PC-3 (cell line): Measurements from ENCODE around the gene GDA. TPM values are rescaled to one million over a fixed set of nuclear protein-coding genes. Genes with fewer than 3 reads are reported as not detected.
A peak's percentile ranks its signal among the peaks of the same experiment; 100 is the strongest.

Experiments
- ATAC-seq: fragments of 200-7000 bp; cut with Tn5 transposase; 2 replicates; pipeline ENCODE4 v1.9.1; 2020; ENCODE audit warnings: mild to moderate bottlenecking, moderate library complexity
- BruUV-seq: library from RNA; stranded (reverse); fragments of 400-500 nt; replicated peaks from 2 replicates; lab custom pipeline; 2021; lab: Mats Ljungman, UMichigan
- CTCF ChIA-PET: fragments of 300-600 bp; sonication (Branson Sonifier 250); formaldehyde crosslinking; loops from one replicate; lab custom pipeline; 2022; ENCODE audit warnings: antibody characterized with exemption; lab: Charles Lee
- POLR2A ChIA-PET: fragments of 300-600 bp; sonication (Branson Sonifier 250); formaldehyde crosslinking; loops from one replicate; lab custom pipeline; 2022; ENCODE audit warnings: antibody characterized with exemption; ENCODE audit not compliant: unreplicated experiment; lab: Charles Lee
- DNase-seq: peaks from one replicate; pipeline ENCODE4 v3.0.0-alpha.2; 2015
- H2AFZ ChIP-seq: fragments of 300-600 bp; sonication (generic); 2 replicates; pipeline ENCODE4 v1.6.0; 2016; ENCODE audit warnings: antibody characterized with exemption, low read length
- H3F3A ChIP-seq: fragments of 300-600 bp; sonication (generic); one replicate; pipeline ENCODE4 v1.6.0; 2017; ENCODE audit warnings: antibody characterized with exemption, low read length, control low read depth, mild to moderate bottlenecking; ENCODE audit not compliant: unreplicated experiment
- H3K27ac ChIP-seq: fragments of 300-600 bp; sonication (generic); 2 replicates; pipeline ENCODE4 v1.5.1; 2016; ENCODE audit warnings: mild to moderate bottlenecking, low read length
- H3K27me3 ChIP-seq: fragments of 300-600 bp; sonication (generic); 2 replicates; pipeline ENCODE4 v1.6.1; 2016; ENCODE audit warnings: low read length, mixed read lengths
- H3K36me3 ChIP-seq: fragments of 300-600 bp; sonication (generic); 2 replicates; pipeline ENCODE4 v1.6.1; 2016; ENCODE audit warnings: low read depth, mixed run types, low read length, mixed read lengths
- H3K4me1 ChIP-seq: fragments of 300-600 bp; sonication (generic); 2 replicates; pipeline ENCODE4 v1.5.1; 2016; ENCODE audit warnings: low read length; ENCODE audit not compliant: insufficient read depth
- H3K4me2 ChIP-seq: fragments of 300-600 bp; sonication (generic); 2 replicates; pipeline ENCODE4 v1.6.0; 2016; ENCODE audit warnings: low read length
- H3K4me3 ChIP-seq: fragments of 300-600 bp; sonication (generic); 2 replicates; pipeline ENCODE4 v1.5.1; 2016; ENCODE audit warnings: mild to moderate bottlenecking, low read length, mixed read lengths
- H3K79me2 ChIP-seq: fragments of 300-600 bp; sonication (generic); 2 replicates; pipeline ENCODE4 v1.6.1; 2017; ENCODE audit warnings: low read length, mixed read lengths
- H3K9ac ChIP-seq: fragments of 300-600 bp; sonication (generic); 2 replicates; pipeline ENCODE4 v1.6.0; 2016; ENCODE audit warnings: mild to moderate bottlenecking, low read length
- H3K9me2 ChIP-seq: fragments of 300-600 bp; sonication (generic); replicated peaks from 2 replicates; pipeline ENCODE4 v1.6.1; 2016; ENCODE audit warnings: mixed run types, low read length, mixed read lengths
- H3K9me3 ChIP-seq: fragments of 300-600 bp; sonication (generic); 2 replicates; pipeline ENCODE4 v1.6.1; 2016; ENCODE audit warnings: low read length, mixed read lengths
- H4K20me1 ChIP-seq: fragments of 300-600 bp; sonication (generic); 2 replicates; pipeline ENCODE4 v1.6.1; 2016; ENCODE audit warnings: low read length, mixed read lengths
- EZH2 ChIP-seq: fragments of 300-600 bp; sonication (generic); IDR thresholded peaks from one replicate; pipeline ENCODE4 v1.6.1; 2017; ENCODE audit warnings: antibody characterized with exemption, mild to moderate bottlenecking, low read length; ENCODE audit not compliant: unreplicated experiment
- EZH2phosphoT487 ChIP-seq: fragments of 300-600 bp; sonication (generic); IDR thresholded peaks from 2 replicates; pipeline ENCODE4 v1.6.1; 2018; ENCODE audit warnings: mild to moderate bottlenecking, antibody characterized with exemption, low read length, borderline replicate concordance
- intact Hi-C: fragments of 100-400 bp; cut with micrococcal nuclease; formaldehyde crosslinking; loops from 2 replicates; pipeline ENCODE4 v1.9.0; 2023
- total RNA-seq: library from RNA; depleted of rRNA; stranded (reverse); fragments of >200 nt; gene quantifications from 2 replicates; pipeline ENCODE4 v1.2.3, GENCODE V29; 2014
- TF ChIP-seq, protein P1 (sequence below): fragments of 300-600 bp; sonication (generic); conservative IDR thresholded peaks from 2 replicates; pipeline ENCODE4 v1.5.1; 2017; ENCODE audit warnings: antibody characterized with exemption, low read depth, mild to moderate bottlenecking, low read length

Gene GDA
- total RNA-seq, 1 experiment from 2014 or later = not detected

DNA sequence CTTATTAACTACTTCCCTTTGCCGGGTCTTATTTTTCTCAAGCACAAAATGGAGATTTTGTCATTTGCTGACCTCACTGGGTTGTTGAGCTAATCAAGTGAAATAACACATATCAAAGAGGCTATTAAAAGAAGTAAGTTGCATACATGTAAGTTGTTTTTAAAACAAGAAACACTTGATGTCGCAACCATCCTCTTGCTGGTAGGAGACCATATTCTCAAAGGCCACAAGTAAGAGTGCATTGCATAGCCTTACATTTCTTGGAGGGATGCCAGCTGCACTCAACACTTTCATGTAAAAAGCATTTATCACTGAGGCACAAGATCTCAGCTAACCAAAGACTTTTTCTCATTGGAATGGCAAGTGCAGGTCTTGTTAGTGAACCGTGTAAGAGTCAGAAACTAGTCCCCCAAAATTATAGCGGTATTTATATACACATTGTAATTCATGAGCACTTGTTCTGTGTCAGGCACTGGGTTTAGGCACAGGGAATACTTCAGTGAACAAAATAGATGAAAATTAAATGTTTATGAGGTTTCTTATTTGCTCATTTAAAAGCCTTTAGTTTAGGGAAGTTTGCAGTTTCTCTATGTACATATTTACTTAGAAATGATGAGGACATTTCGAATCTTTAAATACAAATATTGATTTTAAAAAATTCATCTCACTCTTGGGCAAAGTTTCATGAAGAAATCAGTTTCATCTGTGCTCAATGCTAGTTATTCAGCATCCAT is 143.8 kb downstream of the GDA start:
- intact Hi-C loops = loop anchor here (1.0 to 5.0 kb wide), 6 partner anchors 58 to 299 kb away; no protein-coding TSS in a partner anchor
- Histone ChIP-seq H2AFZ (no peak overlapping the region), H3K4me2 (0 out of 2 replicates have a peak overlapping the region, but pooled peaks have one; percentile 20), H4K20me1 (no peaks in the 10 kb centered on the region), H3K9me3 (no peaks in the 10 kb centered on the region), H3K27ac (no peak overlapping the region), H3K9me2 (no peaks in the 10 kb centered on the region), H3K27me3 (no peaks in the 10 kb centered on the region), H3K79me2 (no peaks in the 10 kb centered on the region), H3F3A (no peaks in the 10 kb centered on the region), H3K4me1 (peaks cover 10% of the 10 kb centered on the region), H3K4me3 (no peak overlapping the region), H3K9ac (no peak overlapping the region), H3K36me3 (no peaks in the 10 kb centered on the region)
- ChIA-PET POLR2A (no interaction called here), CTCF (interaction anchor here (1.0 kb wide), 1 partner anchor 59 kb away, joined by 10 read pairs; no protein-coding TSS in a partner anchor)
- DNase-seq (peak; percentile 48), ATAC-seq (peak; percentile 28)
- no TSS peak for BruUV-seq
- TF ChIP-seq, protein P1, sequence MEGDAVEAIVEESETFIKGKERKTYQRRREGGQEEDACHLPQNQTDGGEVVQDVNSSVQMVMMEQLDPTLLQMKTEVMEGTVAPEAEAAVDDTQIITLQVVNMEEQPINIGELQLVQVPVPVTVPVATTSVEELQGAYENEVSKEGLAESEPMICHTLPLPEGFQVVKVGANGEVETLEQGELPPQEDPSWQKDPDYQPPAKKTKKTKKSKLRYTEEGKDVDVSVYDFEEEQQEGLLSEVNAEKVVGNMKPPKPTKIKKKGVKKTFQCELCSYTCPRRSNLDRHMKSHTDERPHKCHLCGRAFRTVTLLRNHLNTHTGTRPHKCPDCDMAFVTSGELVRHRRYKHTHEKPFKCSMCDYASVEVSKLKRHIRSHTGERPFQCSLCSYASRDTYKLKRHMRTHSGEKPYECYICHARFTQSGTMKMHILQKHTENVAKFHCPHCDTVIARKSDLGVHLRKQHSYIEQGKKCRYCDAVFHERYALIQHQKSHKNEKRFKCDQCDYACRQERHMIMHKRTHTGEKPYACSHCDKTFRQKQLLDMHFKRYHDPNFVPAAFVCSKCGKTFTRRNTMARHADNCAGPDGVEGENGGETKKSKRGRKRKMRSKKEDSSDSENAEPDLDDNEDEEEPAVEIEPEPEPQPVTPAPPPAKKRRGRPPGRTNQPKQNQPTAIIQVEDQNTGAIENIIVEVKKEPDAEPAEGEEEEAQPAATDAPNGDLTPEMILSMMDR = no peak
- TF ChIP-seq EZH2phosphoT487 (no peak), EZH2 (no peak)

DNA sequence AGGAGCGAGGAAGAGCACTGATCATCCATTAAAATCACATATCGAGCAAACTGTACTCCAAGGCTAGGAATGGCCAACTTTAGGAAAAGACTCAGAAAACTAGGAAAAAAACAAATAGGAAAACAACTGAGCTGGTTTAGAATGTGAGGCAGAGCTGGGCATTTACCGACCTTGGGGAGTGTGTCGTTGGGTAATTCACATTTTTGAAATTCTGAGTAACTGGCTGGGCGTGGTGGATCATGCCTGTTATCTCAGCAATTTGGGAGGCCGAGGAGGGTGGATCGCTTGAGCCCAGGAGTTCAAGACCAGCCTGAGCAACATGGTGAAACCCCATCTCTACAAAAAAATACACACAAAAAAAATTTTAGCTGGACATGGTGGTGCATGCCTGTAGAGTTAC is 145.7 kb downstream of the GDA start:
- Histone ChIP-seq H3K4me3 (no peak overlapping the region), H3K27ac (no peak overlapping the region), H4K20me1 (no peaks in the 10 kb centered on the region), H3K36me3 (no peaks in the 10 kb centered on the region), H3K4me1 (peaks cover 10% of the 10 kb centered on the region), H3K9me2 (no peaks in the 10 kb centered on the region), H3K9me3 (no peaks in the 10 kb centered on the region), H3F3A (no peaks in the 10 kb centered on the region), H3K27me3 (no peaks in the 10 kb centered on the region), H2AFZ (no peak overlapping the region), H3K9ac (no peak overlapping the region), H3K79me2 (no peaks in the 10 kb centered on the region), H3K4me2 (no peak overlapping the region)
- ATAC-seq (no peak), DNase-seq (no peak)
- CTCF ChIA-PET = no interaction called here
- POLR2A ChIA-PET = interaction anchor here (0.5 kb wide), 1 partner anchor 51 kb away, joined by 3 read pairs; no protein-coding TSS in a partner anchor
- BruUV-seq = no TSS peak
- TF ChIP-seq EZH2phosphoT487 = no peak
- intact Hi-C loops = loop anchor here (5.0 kb wide), 2 partner anchors 147 to 182 kb away; no protein-coding TSS in a partner anchor

DNA sequence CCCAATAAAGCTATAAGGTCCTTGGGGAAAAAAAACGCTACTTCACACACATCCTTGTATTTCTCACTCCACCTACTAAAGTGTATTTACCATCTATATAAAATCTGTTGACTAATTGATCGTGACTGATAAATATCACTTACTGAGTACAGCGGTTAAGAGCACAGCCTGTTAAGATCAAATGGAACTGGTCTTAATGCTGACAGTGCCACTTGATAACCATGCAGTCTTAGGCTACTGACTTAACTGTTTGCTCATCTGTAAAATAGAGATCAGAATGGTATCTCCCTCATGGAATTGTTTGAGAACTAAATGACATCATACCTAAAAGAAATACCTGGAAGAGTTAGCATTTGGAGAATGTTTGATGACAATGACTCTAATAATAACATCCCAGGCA is 148.3 kb downstream of the GDA start:
- POLR2A ChIA-PET = no interaction called here
- peak; percentile 42 for ATAC-seq

More for the DNA sequence above, 148.3 kb downstream of the GDA start:
- Histone ChIP-seq H3K9ac (no peak overlapping the region), H3K4me2 (no peak overlapping the region), H3K9me3 (no peaks in the 10 kb centered on the region), H3K9me2 (no peaks in the 10 kb centered on the region), H3K79me2 (no peaks in the 10 kb centered on the region), H3K27me3 (no peaks in the 10 kb centered on the region), H4K20me1 (no peaks in the 10 kb centered on the region), H3K27ac (no peak overlapping the region), H3F3A (no peaks in the 10 kb centered on the region), H3K36me3 (no peaks in the 10 kb centered on the region), H3K4me1 (peaks cover 7% of the 10 kb centered on the region), H2AFZ (no peak overlapping the region), H3K4me3 (no peak overlapping the region)
- CTCF ChIA-PET = no interaction called here
- DNase-seq = peak; percentile 11
- TF ChIP-seq EZH2 (no peak), EZH2phosphoT487 (no peak)
- TF ChIP-seq, protein P1 = no peak
- no TSS peak for BruUV-seq
- intact Hi-C loops = no loop called here
